Body of pancreas (tissue), 4 donors: ENCODE measurements around the gene PGS1.

ENCODE experiments used
- POLR2A ChIP-seq, 3 donors: fragments of 450-650 bp; IDR thresholded peaks; one replicate each; pipeline ENCODE4 v1.6.1; 2016; ENCODE audit warnings: antibody characterized with exemption in 3 of 3, mild to moderate bottlenecking in 2 of 3
- TF ChIP-seq, protein P1 (sequence below), 7 experiments: fragments of 450-650 bp in 4 of 7; fragments of 200-600 bp in 3 of 7; sonication (generic) in 3 of 7; IDR thresholded peaks; one replicate each; pipeline ENCODE4 v1.5.1; 2016 to 2019; ENCODE audit warnings: antibody characterized with exemption in 7 of 7

DNA sequence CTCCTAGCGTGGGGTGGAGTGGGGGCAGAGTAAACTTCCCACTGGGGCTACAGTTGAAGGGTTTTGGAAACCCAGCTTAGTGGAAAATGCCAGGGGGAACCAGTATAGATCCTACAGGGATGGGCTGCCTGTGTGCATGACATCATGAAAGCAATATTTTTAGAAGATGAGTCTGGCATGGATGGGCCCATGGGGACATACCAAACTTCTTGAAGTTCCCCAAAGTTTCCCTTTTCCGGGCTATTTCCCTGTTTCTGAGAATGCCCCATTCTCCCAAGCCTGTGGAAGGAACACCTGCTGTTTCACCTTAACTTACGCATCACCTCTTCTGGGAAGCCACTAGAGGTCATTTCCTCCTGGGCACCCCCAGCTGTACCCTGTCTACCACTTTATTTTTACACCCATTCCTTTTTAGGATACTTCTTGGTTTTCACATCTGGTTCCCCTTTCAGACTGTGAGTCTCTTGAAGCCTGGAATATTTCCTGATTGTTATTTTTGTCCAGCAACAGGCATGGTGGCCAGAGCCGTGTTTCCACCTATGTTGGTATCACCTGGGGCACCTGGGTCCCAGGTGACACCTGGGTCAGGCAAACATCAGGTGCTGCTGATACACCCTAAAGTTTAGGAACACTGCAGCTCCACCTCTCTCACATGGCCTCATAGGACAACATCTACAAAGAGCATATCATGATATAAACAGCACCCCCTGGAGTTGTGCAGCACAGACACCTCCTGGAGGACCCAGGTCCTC lies 28.4 kb upstream of the PGS1 start:
- TF ChIP-seq POLR2A (IDR thresholded peaks at IDR 0.05): no peak
- TF ChIP-seq, protein P1, sequence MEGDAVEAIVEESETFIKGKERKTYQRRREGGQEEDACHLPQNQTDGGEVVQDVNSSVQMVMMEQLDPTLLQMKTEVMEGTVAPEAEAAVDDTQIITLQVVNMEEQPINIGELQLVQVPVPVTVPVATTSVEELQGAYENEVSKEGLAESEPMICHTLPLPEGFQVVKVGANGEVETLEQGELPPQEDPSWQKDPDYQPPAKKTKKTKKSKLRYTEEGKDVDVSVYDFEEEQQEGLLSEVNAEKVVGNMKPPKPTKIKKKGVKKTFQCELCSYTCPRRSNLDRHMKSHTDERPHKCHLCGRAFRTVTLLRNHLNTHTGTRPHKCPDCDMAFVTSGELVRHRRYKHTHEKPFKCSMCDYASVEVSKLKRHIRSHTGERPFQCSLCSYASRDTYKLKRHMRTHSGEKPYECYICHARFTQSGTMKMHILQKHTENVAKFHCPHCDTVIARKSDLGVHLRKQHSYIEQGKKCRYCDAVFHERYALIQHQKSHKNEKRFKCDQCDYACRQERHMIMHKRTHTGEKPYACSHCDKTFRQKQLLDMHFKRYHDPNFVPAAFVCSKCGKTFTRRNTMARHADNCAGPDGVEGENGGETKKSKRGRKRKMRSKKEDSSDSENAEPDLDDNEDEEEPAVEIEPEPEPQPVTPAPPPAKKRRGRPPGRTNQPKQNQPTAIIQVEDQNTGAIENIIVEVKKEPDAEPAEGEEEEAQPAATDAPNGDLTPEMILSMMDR (IDR thresholded peaks at IDR 0.05): no peak
